OCI-LY1 (cell line): ENCODE data around the gene MECR.

Experiments
- H2AFZ ChIP-seq: fragments of 200-600 bp; sonication (generic), shearing (Covaris generic); 2 replicates; pipeline ENCODE4 v1.6.0; 2014; ENCODE audit warnings: antibody characterized with exemption, mild to moderate bottlenecking, low read length
- H3F3A ChIP-seq: fragments of 200-600 bp; sonication (generic), shearing (Covaris generic); 2 replicates; pipeline ENCODE4 v1.6.0; 2014; ENCODE audit warnings: mild to moderate bottlenecking, antibody characterized with exemption, low read length, moderate library complexity; ENCODE audit not compliant: insufficient read depth
- H3K27ac ChIP-seq: fragments of 200-600 bp; sonication (generic); 2 replicates; pipeline ENCODE4 v1.5.1; 2014; ENCODE audit warnings: low read length, mixed run types, mild to moderate bottlenecking, low read depth; ENCODE audit not compliant: poor library complexity, severe bottlenecking
- H3K27me3 ChIP-seq: fragments of 200-600 bp; sonication (generic); 2 replicates; pipeline ENCODE4 v1.6.0; 2014; ENCODE audit warnings: antibody characterized with exemption, mild to moderate bottlenecking, low read length, moderate library complexity; ENCODE audit not compliant: insufficient read depth
- H3K36me3 ChIP-seq: fragments of 200-600 bp; sonication (generic); 2 replicates; pipeline ENCODE4 v1.6.1; 2014; ENCODE audit warnings: mild to moderate bottlenecking, antibody characterized with exemption, low read length, moderate library complexity, mixed read lengths; ENCODE audit not compliant: insufficient read depth
- H3K4me1 ChIP-seq: fragments of 200-600 bp; sonication (generic); 2 replicates; pipeline ENCODE4 v1.5.1; 2014; ENCODE audit warnings: mild to moderate bottlenecking, low read length, moderate library complexity; ENCODE audit not compliant: insufficient read depth, severe bottlenecking
- H3K4me2 ChIP-seq: fragments of 200-600 bp; sonication (generic), shearing (Covaris generic); 2 replicates; pipeline ENCODE4 v1.6.1; 2014; ENCODE audit warnings: low read length
- H3K4me3 ChIP-seq: fragments of 200-600 bp; sonication (generic); 2 replicates; pipeline ENCODE4 v1.5.1; 2014; ENCODE audit warnings: low read length, low read depth, mild to moderate bottlenecking, mixed read lengths; ENCODE audit not compliant: poor library complexity, severe bottlenecking
- H3K79me2 ChIP-seq: fragments of 200-600 bp; shearing (Covaris generic); 2 replicates; pipeline ENCODE4 v1.6.1; 2016; ENCODE audit warnings: mixed run types, low read length, mixed read lengths; ENCODE audit not compliant: insufficient read depth
- H3K9ac ChIP-seq: fragments of 200-600 bp; sonication (generic), shearing (Covaris generic); 2 replicates; pipeline ENCODE4 v1.6.1; 2014; ENCODE audit warnings: mild to moderate bottlenecking, low read length, mixed read lengths
- H3K9me2 ChIP-seq: fragments of 200-600 bp; sonication (generic), shearing (Covaris generic); 2 replicates; pipeline ENCODE4 v1.6.1; 2014; ENCODE audit warnings: low read depth, mild to moderate bottlenecking, low read length, mixed read lengths
- H3K9me3 ChIP-seq: fragments of 200-600 bp; shearing (Covaris generic); 2 replicates; pipeline ENCODE4 v1.6.1; 2014; ENCODE audit warnings: low read length, mixed read lengths
- H4K20me1 ChIP-seq: fragments of 200-600 bp; sonication (generic), shearing (Covaris generic); 2 replicates; pipeline ENCODE4 v1.6.0; 2016; ENCODE audit warnings: mild to moderate bottlenecking, low read length; ENCODE audit not compliant: insufficient read depth
- CTCF ChIP-seq: fragments of 200-600 bp; sonication (generic), shearing (Covaris generic); IDR thresholded peaks from 2 replicates; pipeline ENCODE4 v1.5.1; 2017; ENCODE audit warnings: mild to moderate bottlenecking, antibody characterized with exemption, low read length, moderate library complexity, mixed read lengths
- EZH2 ChIP-seq: fragments of 200-600 bp; sonication (generic), shearing (Covaris generic); IDR thresholded peaks from 2 replicates; pipeline ENCODE4 v1.8.0; 2017; ENCODE audit warnings: borderline replicate concordance, mixed run types, mild to moderate bottlenecking, antibody characterized with exemption, low read length, moderate library complexity, mixed read lengths

Gene MECR

GRCh38 chr1:29251164-29252124 lies 20.7 kb upstream of the MECR start:
- no peaks in the 10 kb centered on the region for H3K9me2 ChIP-seq
- no peak overlapping the region for H3K27ac ChIP-seq
- no peaks in the 10 kb centered on the region for H3K9me3 ChIP-seq
- peaks cover 5% of the 10 kb centered on the region; the same call in 1 of the 2 replicates for H3K27me3 ChIP-seq
- H3K79me2 ChIP-seq, result no peaks in the 10 kb centered on the region
- no peaks in the 10 kb centered on the region for H3K36me3 ChIP-seq
- H4K20me1 ChIP-seq, result no peaks in the 10 kb centered on the region
- no peak overlapping the region for H3K4me2 ChIP-seq
- TF ChIP-seq CTCF, result no peak
- no peak for TF ChIP-seq EZH2
- H2AFZ ChIP-seq, result no peak overlapping the region
- H3K9ac ChIP-seq, result no peak overlapping the region
- no peak overlapping the region for H3K4me3 ChIP-seq
- no peaks in the 10 kb centered on the region for H3K4me1 ChIP-seq
- no peaks in the 10 kb centered on the region for H3F3A ChIP-seq

DNA sequence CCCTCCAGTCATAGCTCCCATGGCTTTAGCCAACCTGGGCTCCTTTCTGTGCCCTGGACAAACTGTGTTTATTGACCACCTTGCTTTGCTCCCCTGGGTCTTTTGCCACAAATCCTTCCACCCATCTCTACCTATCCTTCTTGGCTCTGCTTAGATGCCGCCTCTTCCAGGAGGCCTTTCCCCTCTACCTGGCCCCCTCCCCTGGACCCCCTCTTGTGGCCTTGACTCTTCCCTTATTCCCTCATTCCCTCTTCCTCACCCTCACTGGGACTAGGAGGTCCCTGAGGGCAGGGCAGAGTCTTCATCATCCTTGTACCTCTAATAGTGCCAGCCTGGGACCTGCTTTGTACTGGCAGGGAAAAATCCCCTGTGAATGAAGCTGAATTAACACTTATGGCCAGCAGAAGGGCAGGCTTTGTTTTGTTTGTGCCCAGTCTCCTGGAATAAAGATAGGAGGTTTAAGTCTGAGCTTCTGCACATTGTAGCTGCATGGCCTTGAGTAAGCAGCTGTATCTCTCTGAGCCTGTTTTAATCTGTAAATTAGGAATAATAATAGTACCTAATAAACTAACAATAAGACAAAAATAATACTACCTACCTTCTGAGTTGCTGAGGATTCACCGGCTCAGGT lies 19.3 kb upstream of the MECR start:
- Histone ChIP-seq H3K27me3 (peaks cover 5% of the 10 kb centered on the region; the same call in 1 of the 2 replicates), H3K36me3 (no peaks in the 10 kb centered on the region), H2AFZ (no peak overlapping the region), H3K4me1 (no peaks in the 10 kb centered on the region), H3K9me3 (no peaks in the 10 kb centered on the region), H3K4me3 (no peak overlapping the region), H4K20me1 (no peaks in the 10 kb centered on the region), H3K27ac (no peak overlapping the region), H3F3A (no peaks in the 10 kb centered on the region), H3K79me2 (no peaks in the 10 kb centered on the region), H3K9ac (no peak overlapping the region), H3K9me2 (no peaks in the 10 kb centered on the region), H3K4me2 (no peak overlapping the region)
- no peak for TF ChIP-seq CTCF
- no peak for TF ChIP-seq EZH2

DNA sequence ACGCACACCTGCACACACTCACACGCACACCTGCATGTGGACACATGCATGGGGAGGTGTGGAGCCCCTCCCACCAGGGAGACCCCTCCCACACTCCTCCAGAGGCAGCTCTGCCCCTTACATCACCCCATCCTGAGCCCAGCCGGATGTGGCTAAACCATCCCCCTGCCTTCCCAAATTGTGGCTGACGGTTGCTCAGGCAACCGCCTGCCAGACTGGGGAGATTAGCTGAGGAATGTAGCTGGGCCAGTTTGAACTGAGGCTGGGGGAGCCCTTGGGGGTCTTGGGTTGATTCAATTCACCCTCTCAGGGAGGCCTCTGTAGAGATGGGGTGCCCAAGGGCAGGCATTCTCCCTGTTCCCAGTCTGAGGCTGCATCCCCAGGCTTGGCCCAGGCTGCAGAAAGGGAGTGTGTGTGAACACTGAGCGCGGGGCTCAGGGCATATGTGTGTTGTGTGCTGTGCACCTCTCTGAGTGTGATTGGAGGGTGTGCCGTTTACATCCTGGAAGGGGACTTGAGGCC lies 18.5 kb upstream of the MECR start:
- Histone ChIP-seq H3K4me2 (no peak overlapping the region), H3K9ac (no peak overlapping the region), H3K4me3 (no peak overlapping the region), H3K36me3 (no peaks in the 10 kb centered on the region), H3K4me1 (no peaks in the 10 kb centered on the region), H2AFZ (no peak overlapping the region), H4K20me1 (no peaks in the 10 kb centered on the region), H3K9me3 (no peaks in the 10 kb centered on the region), H3K27ac (no peak overlapping the region), H3K79me2 (no peaks in the 10 kb centered on the region), H3K27me3 (peaks cover 5% of the 10 kb centered on the region; the same call in 1 of the 2 replicates), H3K9me2 (no peaks in the 10 kb centered on the region), H3F3A (no peaks in the 10 kb centered on the region)
- no peak for TF ChIP-seq CTCF
- TF ChIP-seq EZH2, result no peak
